Ishikawa (cell line): Measurements from ENCODE around the gene NSUN3.

ENCODE experiments used
- TAF1 ChIP-seq: IDR thresholded peaks from 2 replicates; pipeline ENCODE4 v1.6.1; 2012; ENCODE audit warnings: low read depth, mild to moderate bottlenecking
- TCF12 ChIP-seq: IDR thresholded peaks from 2 replicates; pipeline ENCODE4 v1.6.1; 2012; ENCODE audit warnings: low read depth
- TF ChIP-seq, protein P1 (sequence below): IDR thresholded peaks from 2 replicates; pipeline ENCODE4 v1.6.1; 2012; ENCODE audit warnings: low read depth, mild to moderate bottlenecking

GRCh38 chr3:94121161-94121560, 58.3 kb downstream of the NSUN3 start:
- TF ChIP-seq TCF12: no peak
- no peak for TF ChIP-seq TAF1
- TF ChIP-seq, protein P1, sequence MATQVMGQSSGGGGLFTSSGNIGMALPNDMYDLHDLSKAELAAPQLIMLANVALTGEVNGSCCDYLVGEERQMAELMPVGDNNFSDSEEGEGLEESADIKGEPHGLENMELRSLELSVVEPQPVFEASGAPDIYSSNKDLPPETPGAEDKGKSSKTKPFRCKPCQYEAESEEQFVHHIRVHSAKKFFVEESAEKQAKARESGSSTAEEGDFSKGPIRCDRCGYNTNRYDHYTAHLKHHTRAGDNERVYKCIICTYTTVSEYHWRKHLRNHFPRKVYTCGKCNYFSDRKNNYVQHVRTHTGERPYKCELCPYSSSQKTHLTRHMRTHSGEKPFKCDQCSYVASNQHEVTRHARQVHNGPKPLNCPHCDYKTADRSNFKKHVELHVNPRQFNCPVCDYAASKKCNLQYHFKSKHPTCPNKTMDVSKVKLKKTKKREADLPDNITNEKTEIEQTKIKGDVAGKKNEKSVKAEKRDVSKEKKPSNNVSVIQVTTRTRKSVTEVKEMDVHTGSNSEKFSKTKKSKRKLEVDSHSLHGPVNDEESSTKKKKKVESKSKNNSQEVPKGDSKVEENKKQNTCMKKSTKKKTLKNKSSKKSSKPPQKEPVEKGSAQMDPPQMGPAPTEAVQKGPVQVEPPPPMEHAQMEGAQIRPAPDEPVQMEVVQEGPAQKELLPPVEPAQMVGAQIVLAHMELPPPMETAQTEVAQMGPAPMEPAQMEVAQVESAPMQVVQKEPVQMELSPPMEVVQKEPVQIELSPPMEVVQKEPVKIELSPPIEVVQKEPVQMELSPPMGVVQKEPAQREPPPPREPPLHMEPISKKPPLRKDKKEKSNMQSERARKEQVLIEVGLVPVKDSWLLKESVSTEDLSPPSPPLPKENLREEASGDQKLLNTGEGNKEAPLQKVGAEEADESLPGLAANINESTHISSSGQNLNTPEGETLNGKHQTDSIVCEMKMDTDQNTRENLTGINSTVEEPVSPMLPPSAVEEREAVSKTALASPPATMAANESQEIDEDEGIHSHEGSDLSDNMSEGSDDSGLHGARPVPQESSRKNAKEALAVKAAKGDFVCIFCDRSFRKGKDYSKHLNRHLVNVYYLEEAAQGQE: no peak
